HG02852 (cell line): ENCODE measurements around the gene MAP3K19.
"Not testable (repeated sequence)": the region's sequence is repeated elsewhere in the genome, so short reads cannot be mapped to it uniquely, and the experiment has no call there.

Experiments used
- ATAC-seq: cut with Tn5 transposase; IDR thresholded peaks from one replicate; pipeline ENCODE4 v1.9.1; 2021; ENCODE audit warnings: mild to moderate bottlenecking, moderate library complexity; ENCODE audit not compliant: unreplicated experiment

Gene MAP3K19

DNA sequence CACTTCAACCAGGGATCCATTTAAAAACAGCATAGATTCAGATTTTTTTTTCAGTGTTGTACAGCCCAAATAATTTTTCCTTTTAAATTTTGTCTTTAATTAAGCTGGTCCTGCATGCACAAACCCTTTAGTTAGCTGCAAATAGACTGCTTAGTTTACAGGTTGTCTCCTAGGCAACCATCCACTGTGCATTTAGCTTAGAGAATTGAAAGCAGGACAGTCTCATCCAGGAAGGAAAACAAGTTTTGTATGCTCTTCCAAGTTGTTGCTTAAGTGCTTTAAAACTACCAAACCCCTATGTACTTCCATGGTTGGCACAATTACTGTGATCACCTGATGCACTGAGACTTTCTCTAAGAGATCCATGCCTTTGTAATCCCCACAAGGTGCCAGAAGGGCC lies at the start of gene MAP3K19:
MAP3K19 (minus strand) TSS at position 148 of the 400 bp plus-strand sequence. CDS start 22,800 bp downstream, outside the sequence.
- no peak for ATAC-seq

GRCh38 chr2:135096665-135097446 lies 49.6 kb upstream of the MAP3K19 start:
- no peak for ATAC-seq

GRCh38 chr2:135095591-135095990 lies 48.3 kb upstream of the MAP3K19 start:
- ATAC-seq: no peak

GRCh38 chr2:135094508-135094907 lies 47.3 kb upstream of the MAP3K19 start:
- no peak for ATAC-seq

DNA sequence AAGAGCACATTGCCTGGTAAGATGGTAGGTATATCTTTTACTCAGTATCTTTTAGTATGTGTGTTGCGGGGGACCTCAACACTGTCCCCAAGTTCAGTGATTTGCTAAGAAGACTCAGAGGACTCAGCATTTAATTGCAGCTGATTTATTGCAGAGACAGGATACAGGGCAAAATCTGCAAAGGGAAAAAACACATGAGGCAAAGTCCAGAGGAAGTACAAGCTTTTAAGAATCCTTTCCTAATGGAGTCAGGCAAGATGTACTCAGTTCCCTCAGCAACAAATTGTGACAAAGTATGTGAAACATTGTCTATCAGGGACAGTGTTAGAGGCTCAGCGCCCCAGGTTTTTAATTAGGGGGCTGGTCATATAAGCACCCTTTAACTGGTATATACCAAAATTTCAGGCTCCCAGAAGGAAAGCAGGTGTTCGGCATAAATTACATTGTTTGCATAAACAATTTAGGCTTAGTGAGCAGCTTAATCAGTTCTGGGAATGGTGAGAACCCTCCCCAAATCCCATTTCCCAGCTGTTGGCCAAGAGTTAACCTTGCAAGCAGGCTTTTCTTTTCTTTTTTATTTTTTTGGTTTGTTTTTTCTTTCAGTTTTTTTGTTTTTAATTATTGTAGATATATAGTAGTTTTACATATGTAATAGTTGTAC lies 46.6 kb upstream of the MAP3K19 start:
- ATAC-seq: no peak

DNA sequence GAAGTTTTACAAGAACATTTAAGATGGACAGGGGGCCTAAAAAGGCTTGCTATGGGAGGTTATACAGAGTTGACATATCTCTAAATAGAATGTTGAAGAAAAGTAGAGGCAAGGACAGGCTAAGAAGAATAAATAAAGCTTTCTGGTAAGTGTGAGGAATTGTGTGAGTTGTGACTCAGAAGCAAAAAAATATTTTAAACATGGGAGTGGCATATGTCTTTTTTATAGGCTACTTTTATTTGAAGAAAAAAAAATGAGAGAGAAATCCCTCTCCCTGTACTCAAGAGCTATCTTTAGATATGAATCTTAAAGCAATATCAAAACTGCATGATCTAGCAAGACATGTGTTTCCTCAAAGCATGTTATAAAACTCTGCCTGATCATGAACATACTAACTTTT lies 45.9 kb upstream of the MAP3K19 start:
- no peak for ATAC-seq

DNA sequence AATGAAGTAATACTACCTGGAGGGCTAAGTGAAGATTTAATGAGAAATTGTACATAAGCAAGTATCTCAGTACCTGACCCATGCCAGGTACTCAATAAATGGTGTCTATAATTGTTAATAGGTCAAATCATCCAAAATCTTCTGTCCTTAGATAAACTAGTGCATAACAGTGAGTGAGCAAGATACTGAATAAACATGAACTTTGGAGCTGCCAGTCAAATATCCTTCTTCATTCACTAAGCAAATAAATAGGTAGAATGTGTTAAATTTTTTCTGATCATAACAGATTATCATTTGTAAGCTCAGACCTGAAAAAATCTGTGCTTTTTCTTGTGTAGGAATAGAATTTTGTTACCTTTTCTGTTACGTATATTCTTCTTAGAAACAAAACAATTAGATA lies 44.4 kb upstream of the MAP3K19 start:
- no peak for ATAC-seq

- ATAC-seq: not testable (repeated sequence)
Observed at GRCh38 chr2:135089597-135089996, 42.4 kb upstream of the MAP3K19 start.

GRCh38 chr2:135086222-135086621 lies 39.0 kb upstream of the MAP3K19 start:
- no peak for ATAC-seq

DNA sequence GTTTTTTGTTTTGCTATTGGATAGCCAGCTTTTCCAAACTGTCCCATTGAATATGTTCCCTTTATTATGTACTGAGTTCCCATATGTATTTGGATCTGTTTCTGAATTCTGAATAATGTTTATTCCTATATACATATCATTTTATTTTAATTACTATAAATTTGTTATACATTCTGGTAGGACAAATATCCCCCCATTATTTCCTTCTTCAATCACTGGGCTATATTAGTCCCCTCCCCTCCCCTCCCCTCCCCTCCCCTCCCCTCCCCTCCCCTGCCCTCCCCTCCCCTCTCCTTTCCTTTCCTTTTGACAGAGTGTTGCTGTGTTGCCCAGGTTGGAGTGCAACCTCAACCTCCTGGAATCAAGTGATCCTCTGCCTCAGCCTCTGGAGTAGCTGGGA lies 31.2 kb upstream of the MAP3K19 start:
- no peak for ATAC-seq

- ATAC-seq: no peak
Observed at GRCh38 chr2:135076556-135076955, 29.3 kb upstream of the MAP3K19 start.

GRCh38 chr2:135074216-135074615 lies 27.0 kb upstream of the MAP3K19 start:
- ATAC-seq: no peak

- ATAC-seq: no peak
Observed at GRCh38 chr2:135072125-135072997, 25.1 kb upstream of the MAP3K19 start.

- no peak for ATAC-seq
Observed at GRCh38 chr2:135066710-135067109, 19.5 kb upstream of the MAP3K19 start.

DNA sequence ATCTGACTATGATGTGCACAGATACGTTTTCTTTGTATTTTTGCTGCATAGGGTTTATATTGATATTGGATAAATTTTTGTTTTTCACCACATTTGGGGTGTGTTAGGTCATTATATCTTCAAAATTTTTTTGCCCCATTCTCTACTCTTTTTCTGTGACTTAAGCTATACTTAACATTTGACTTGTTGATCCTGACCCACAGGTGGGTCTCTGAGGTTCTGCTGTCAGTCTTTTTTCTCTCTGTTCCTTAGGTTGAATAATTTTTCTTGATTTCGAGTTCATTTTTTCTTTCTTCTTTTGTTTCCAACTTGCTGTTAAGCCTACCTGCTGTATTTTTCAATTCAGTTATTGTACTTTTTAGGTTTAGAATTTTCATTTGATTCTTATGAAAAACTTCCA lies 16.9 kb upstream of the MAP3K19 start:
- ATAC-seq: no peak

- no peak for ATAC-seq
Observed at GRCh38 chr2:135063210-135063609, 16.0 kb upstream of the MAP3K19 start.

GRCh38 chr2:135059577-135059976 lies 12.3 kb upstream of the MAP3K19 start:
- no peak for ATAC-seq

DNA sequence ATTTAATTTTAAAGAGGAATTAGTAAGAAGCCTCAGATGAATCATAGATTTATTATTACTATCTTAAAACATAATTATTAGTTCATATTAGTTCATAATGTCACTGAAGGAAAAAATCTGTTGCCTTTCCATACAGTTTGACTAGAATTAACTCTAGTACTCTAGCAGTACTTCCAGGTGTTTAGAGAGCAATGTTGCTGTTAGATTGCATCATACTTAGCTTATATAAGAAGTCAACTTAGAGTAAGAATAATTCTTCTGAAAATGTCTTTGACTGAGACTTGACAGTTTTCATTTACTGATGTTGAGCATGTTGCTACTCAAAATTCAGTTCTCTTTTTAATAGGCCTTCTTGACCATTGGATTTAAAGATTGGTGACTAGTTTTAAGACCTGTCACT lies 9.5 kb upstream of the MAP3K19 start:
- ATAC-seq: no peak

GRCh38 chr2:135055182-135055786 lies 8.0 kb upstream of the MAP3K19 start:
- ATAC-seq: no peak

DNA sequence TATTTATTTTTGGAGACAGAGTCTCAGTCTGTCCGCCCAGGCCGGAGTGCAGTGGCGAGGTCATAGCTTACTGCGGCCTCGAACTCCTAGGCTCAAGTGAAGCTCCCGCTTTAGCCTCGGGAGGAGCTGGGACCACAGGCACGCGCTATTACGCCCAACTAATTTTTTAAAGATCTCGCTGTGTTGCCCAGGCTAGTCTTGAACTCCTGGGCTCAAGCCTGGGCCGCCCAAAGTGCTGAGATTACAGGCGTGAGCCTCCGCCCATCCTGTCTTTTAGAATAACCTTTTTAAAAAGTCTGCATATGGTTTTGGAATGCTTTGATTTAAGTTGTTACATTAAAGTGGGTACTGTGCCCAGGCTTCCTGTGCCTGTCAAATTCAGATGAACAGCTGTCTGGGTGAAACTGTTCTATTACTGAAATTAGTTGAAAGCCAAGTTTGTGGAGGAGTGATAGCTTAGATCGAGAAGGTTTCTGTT lies 5.8 kb upstream of the MAP3K19 start:
- ATAC-seq: peak; percentile 36
